Heart right ventricle (tissue), 16 donors: ENCODE measurements around the gene PCBP4. TPM values are rescaled to one million over a fixed set of nuclear protein-coding genes. Genes with fewer than 3 reads are reported as not detected.

Experiments
- ATAC-seq, 8 donors: fragments of 200-7000 bp; cut with Tn5 transposase; one replicate each; pipeline ENCODE4 v1.9.1; 2020; ENCODE audit warnings: mild to moderate bottlenecking in 8 of 8, moderate library complexity in 8 of 8, moderate number of reproducible peaks in 1 of 8
- DNase-seq, 2 donors: peaks; one replicate each; pipeline ENCODE4 v3.0.0-alpha.2; 2020
- H3K27ac ChIP-seq, 10 donors: fragments of 200-600 bp; sonication (generic) in 2 of 10; one replicate each; pipeline versions ENCODE4 v1.5.0 to v1.8.0; 2020 to 2022; ENCODE audit warnings: mild to moderate bottlenecking in 3 of 10
- H3K27me3 ChIP-seq, 7 donors: fragments of 200-600 bp; one replicate each; pipeline ENCODE4 v1.8.0; 2021 to 2022; ENCODE audit warnings: mild to moderate bottlenecking in 2 of 7
- H3K36me3 ChIP-seq, 9 donors: fragments of 200-600 bp; sonication (generic) in 1 of 9; one replicate each; pipeline versions ENCODE4 v1.5.0 to v1.8.0; 2020 to 2022; ENCODE audit warnings: mild to moderate bottlenecking in 2 of 9
- H3K4me1 ChIP-seq, 9 donors: fragments of 200-600 bp; sonication (generic) in 1 of 9; one replicate each; pipeline versions ENCODE4 v1.5.0 to v1.8.0; 2020 to 2022; ENCODE audit warnings: mild to moderate bottlenecking in 4 of 9
- H3K4me3 ChIP-seq, 10 donors: fragments of 200-600 bp; sonication (generic) in 2 of 10; one replicate each; pipeline versions ENCODE4 v1.5.0 to v1.8.0; 2020 to 2022; ENCODE audit warnings: mild to moderate bottlenecking in 7 of 10, moderate library complexity in 2 of 10
- H3K9me3 ChIP-seq, 11 donors: fragments of 200-600 bp in 10 of 11; sonication (generic) in 2 of 11; one replicate each; pipeline versions ENCODE4 v1.5.0 to v1.8.0; 2013 to 2022; ENCODE audit warnings: mild to moderate bottlenecking in 2 of 11, control low read depth in 1 of 11, moderate library complexity in 1 of 11
- CTCF ChIP-seq, 9 donors: fragments of 200-600 bp; sonication (generic) in 2 of 9; IDR thresholded peaks; one replicate each; pipeline versions ENCODE4 v1.5.0 to v1.8.0; 2021 to 2022; ENCODE audit warnings: antibody characterized with exemption in 9 of 9, mild to moderate bottlenecking in 5 of 9, moderate library complexity in 1 of 9
- WGBS, 2 donors: extraction: QIAGEN DNeasy Blood & Tissue Kit; methylation state at CpG; one replicate each; pipeline ENCODE4 v1.1.7; 2013; ENCODE audit warnings: inconsistent platforms in 1 of 2; 5-methylcytosine and 5-hydroxymethylcytosine counted together
- intact Hi-C, 10 donors: fragments of 100-400 bp; cut with DNase I; formaldehyde crosslinking; loops; one replicate each; pipeline versions ENCODE4 v1.11.1 to v1.14.2; 2022
- polyA plus RNA-seq, 2 donors: library from polyadenylated mRNA; stranded (reverse); fragments of 200-250 nt; gene quantifications; one replicate each; pipeline ENCODE4 v1.2.3, GENCODE V29; 2013
- total RNA-seq, 10 donors: library from RNA; stranded (reverse); fragmentation: NEBNext Ultra II Directional in 3 of 10; extraction: Animal tissue kit (Norgen Biotek cat#: 25700) in 3 of 10; gene quantifications; one replicate each; pipeline versions ENCODE4 v1.2.1 to v1.2.4, GENCODE V29; 2021 to 2023
- donor health status: Arrhythmogenic right ventricular cardiomyopathy.
- donor health status: ischemic (EF 13 %, LVEDD 7.1; RV severe dilation, severe dysfunction).
- donor health status: healthy with polysubstance abuse.
- donor health status: DM: no; HTN: yes; CAD: no.
- donor health status: DM: no; HTN: no; CAD: no.
- donor health status: ischemic (EF 25% LVEDD 6.9; RV normal size, moderate dysfunction).
- donor health status: ischemic (EF 25% LVEDD 5.7; RV mildly dilated, moderate dysfunction).
- donor health status: healthy.
- donor health status: DM: yes; HTN: yes; CAD: no.
- donor health status: Ischemic cardiomyopathy.
- donor health status: ischemic (EF 35%, LVEDD 5.7; RV mildly dilated, moderate dysfunction).
- donor health status: nonischemic (EF 11% LVEDD 7.7; RV severe dilation, severe dysfunction).
- donor health status: DM: yes; HTN: yes; CAD: no.
- donor health status: PGD.
- donor health status: ischemic (EF 29% LVEDD 5.4; RV normal size, mild dysfunction).
- donor health status: nonischemic (EF 23%, LVEDD 6.1; RV moderate dilation, normal function).

Gene PCBP4
- total and polyA plus RNA-seq, 12 donors: 55.1 to 123 (median 62.2) TPM

- Histone ChIP-seq H3K9me3 (no peaks in the 10 kb centered on the region), H3K27me3 (peaks cover 0 to 20% (median 0%) of the 10 kb centered on the region in 7 donors), H3K4me1 (peaks cover 29 to 75% (median 61%) of the 10 kb centered on the region in 9 donors), H3K36me3 (peaks cover 0 to 23% (median 6%) of the 10 kb centered on the region in 9 donors), H3K27ac (peak overlapping the region in 7 of 10 donors; percentile 15 to 65 (median 28)), H3K4me3 (no peak overlapping the region)
- ATAC-seq: no peak
- WGBS, 2 donors: 58 to 65% methylated on average over 10 to 12 of the region's 12 CpGs
- DNase-seq: no peak
- intact Hi-C loops: no loop called here
- TF ChIP-seq CTCF (IDR thresholded peaks at IDR 0.05): no peak
Measured at GRCh38 chr3:51963951-51964451, 3.3 kb downstream of the PCBP4 start.

- DNase-seq (no peak), ATAC-seq (peak in 4 of 8 donors; percentile 1 to 39 (median 25))
- Histone ChIP-seq H3K36me3 (peaks cover 0 to 34% (median 13%) of the 10 kb centered on the region in 9 donors), H3K9me3 (no peaks in the 10 kb centered on the region), H3K4me3 (no peak overlapping the region), H3K27ac (peak overlapping the region; percentile 15 to 65 (median 25)), H3K4me1 (peaks cover 26 to 66% (median 53%) of the 10 kb centered on the region in 9 donors), H3K27me3 (peaks cover 0 to 20% (median 0%) of the 10 kb centered on the region in 7 donors)
- WGBS, 2 donors: 71 to 75% methylated on average over 6 of the region's 6 CpGs
- TF ChIP-seq CTCF (IDR thresholded peaks at IDR 0.05): no peak
- intact Hi-C loops: no loop called here
Measured at GRCh38 chr3:51962854-51963530, 4.3 kb downstream of the PCBP4 start.

GRCh38 chr3:51961602-51962569, 5.4 kb downstream of the PCBP4 start:
- Histone ChIP-seq H3K36me3 (peaks cover 0 to 44% (median 17%) of the 10 kb centered on the region in 9 donors), H3K27me3 (peaks cover 0 to 14% (median 0%) of the 10 kb centered on the region in 7 donors), H3K4me1 (peaks cover 26 to 63% (median 52%) of the 10 kb centered on the region in 9 donors), H3K4me3 (no peak overlapping the region), H3K9me3 (no peaks in the 10 kb centered on the region), H3K27ac (peak overlapping the region; percentile 15 to 61 (median 22))
- intact Hi-C loops: no loop called here
- peak in 7 of 8 donors; percentile 13 to 88 (median 54) for ATAC-seq
- no peak for DNase-seq
- WGBS, 2 donors: 56 to 67% methylated on average over 9 of the region's 9 CpGs
- no peak for TF ChIP-seq CTCF (IDR thresholded peaks at IDR 0.05)

GRCh38 chr3:51961011-51961410, 6.2 kb downstream of the PCBP4 start:
- Histone ChIP-seq H3K36me3 (peaks cover 0 to 44% (median 17%) of the 10 kb centered on the region in 9 donors), H3K27ac (peak overlapping the region in 1 of 10 donors; percentile 61), H3K4me1 (peaks cover 26 to 64% (median 52%) of the 10 kb centered on the region in 9 donors), H3K27me3 (peaks cover 0 to 15% (median 0%) of the 10 kb centered on the region in 7 donors), H3K9me3 (no peaks in the 10 kb centered on the region), H3K4me3 (no peak overlapping the region)
- 91 to 93% methylated on average over 18 of the region's 18 CpGs for WGBS, 2 donors
- no peak for ATAC-seq
- no peak for DNase-seq
- intact Hi-C loops: no loop called here
- TF ChIP-seq CTCF (IDR thresholded peaks at IDR 0.05): no peak
